Left lobe of liver (tissue), 2 donors: ENCODE results near the gene OR10H3. TPM values are rescaled to one million over a fixed set of nuclear protein-coding genes. Genes with fewer than 3 reads are reported as not detected.
"Not testable (repeated sequence)": the region's sequence is repeated elsewhere in the genome, so short reads cannot be mapped to it uniquely, and the experiment has no call there.

Experiments
- ATAC-seq: fragments of 200-7000 bp; cut with Tn5 transposase; one replicate; pipeline ENCODE4 v1.9.1; 2020; ENCODE audit warnings: mild to moderate bottlenecking, moderate library complexity
- DNase-seq: peaks from one replicate; pipeline ENCODE4 v3.0.0-alpha.2; 2020; ENCODE audit warnings: low spot score
- total RNA-seq: library from RNA; stranded (reverse); gene quantifications from one replicate; pipeline ENCODE4 v1.2.1, GENCODE V29; 2021
- donor health status: DM: no; HTN: no; CAD: no; lungs with moderate emphysema.
- donor health status: DM: no; HTN: yes; CAD: no.

OR10H3 gene
- total RNA-seq, 1 donor from 2014 or later = not detected

- DNase-seq (no peak), ATAC-seq (no peak)
These were observed 39.5 kb downstream of the OR10H3 start for GRCh38 chr19:15776991-15777970.

GRCh38 chr19:15779756-15780476, 42.1 kb downstream of the OR10H3 start:
- DNase-seq (peak; percentile 74), ATAC-seq (peak; percentile 93)

DNA sequence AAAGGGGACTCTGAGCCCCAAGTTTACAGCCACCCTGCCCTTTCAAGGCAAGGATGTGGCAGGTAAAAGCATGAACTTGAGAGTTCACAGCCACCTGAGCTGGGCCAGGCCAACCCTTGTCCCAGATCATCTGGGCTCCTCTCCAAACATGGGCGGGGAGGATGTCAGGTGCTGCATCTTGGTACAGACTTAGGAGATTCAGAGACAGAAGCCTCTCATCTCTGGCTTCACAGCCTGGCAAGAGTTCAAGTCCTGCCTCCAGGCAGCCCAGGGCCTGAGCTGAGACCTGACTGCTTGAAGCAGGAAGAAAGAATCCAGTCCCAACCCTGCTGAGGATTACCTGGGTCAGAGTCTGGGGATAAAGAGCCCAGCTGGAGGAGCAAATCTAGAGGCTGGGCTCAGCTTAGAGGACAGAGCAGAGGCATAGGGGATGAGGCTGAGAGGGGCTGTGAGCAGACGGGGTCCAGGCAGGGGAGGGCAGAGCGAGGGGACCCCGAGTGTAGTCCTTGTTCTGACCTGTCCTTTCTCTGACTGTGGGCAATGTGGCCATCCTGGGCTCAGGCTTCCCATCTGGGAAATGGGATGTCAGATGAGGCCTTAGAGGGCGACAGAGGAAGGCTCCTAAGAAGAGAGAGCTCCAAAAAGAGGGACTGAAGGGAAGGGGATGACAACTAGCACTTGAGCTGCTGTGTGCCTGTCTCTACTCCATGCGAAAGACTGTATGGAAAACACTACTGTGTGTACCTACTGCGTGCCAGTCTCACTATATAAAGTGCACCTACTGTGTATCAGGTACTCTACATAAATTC, 43.0 kb downstream of the OR10H3 start:
- DNase-seq = no peak

GRCh38 chr19:15781661-15782060, 43.9 kb downstream of the OR10H3 start:
- DNase-seq = no peak
- no peak for ATAC-seq

More for the DNA sequence above, 43.0 kb downstream of the OR10H3 start:
- ATAC-seq = peak; percentile 57

DNA sequence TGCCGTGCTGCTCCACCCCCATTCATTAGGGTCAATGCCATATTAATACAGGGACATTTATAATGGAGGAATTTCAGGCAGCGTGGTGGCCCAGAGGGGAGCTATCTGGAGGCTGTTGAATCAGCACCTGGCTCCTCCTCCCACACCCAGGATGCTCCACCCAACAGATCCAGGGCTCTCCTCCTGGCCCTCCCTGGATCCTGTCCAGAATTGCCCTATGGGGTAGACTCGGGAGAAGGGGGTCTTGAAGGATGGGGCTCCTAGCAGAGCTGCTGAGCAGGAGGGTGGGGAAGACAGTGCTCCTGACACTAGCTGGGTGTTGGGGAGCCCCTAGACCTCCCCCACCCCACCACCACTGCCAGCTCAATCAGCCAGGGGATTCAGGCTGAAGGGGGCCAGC, 44.4 kb downstream of the OR10H3 start:
- no peak for ATAC-seq

GRCh38 chr19:15782896-15783295, 45.1 kb downstream of the OR10H3 start:
- ATAC-seq, DNase-seq: not testable (repeated sequence)

More for the DNA sequence above, 44.4 kb downstream of the OR10H3 start:
- DNase-seq = no peak

DNA sequence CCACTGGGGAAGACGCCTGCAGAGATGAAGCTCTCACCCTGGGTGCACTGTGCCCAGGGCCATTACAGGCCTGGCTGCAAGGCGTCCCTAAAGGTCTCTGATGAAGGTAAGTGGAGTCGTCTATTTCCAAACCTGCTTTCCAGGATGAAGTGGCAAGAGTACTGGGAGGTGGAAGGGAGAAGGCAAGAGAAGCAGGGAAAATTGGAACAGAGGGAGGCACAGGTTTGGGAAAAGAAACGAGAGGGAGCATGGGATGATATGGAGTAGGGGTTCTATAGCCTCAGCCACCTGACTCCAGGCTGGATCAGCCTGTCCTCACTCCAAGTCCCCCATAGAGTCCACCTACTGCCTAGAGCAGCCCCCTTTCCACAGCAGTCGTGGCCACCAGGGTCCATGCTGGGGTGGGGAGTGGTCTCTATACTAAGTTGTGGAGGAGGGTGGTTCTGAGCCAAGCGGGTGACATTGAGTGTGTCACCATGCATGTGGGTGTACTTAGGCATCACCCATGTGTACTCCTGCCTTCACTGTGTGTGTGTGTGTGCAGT, 49.9 kb downstream of the OR10H3 start, which contains the start of gene OR10H5:
Gene OR10H5 (plus strand): TSS at position 51 of the 545 bp plus-strand sequence. CDS start 6,388 bp downstream, outside the sequence.
- ATAC-seq (no peak), DNase-seq (no peak)

DNA sequence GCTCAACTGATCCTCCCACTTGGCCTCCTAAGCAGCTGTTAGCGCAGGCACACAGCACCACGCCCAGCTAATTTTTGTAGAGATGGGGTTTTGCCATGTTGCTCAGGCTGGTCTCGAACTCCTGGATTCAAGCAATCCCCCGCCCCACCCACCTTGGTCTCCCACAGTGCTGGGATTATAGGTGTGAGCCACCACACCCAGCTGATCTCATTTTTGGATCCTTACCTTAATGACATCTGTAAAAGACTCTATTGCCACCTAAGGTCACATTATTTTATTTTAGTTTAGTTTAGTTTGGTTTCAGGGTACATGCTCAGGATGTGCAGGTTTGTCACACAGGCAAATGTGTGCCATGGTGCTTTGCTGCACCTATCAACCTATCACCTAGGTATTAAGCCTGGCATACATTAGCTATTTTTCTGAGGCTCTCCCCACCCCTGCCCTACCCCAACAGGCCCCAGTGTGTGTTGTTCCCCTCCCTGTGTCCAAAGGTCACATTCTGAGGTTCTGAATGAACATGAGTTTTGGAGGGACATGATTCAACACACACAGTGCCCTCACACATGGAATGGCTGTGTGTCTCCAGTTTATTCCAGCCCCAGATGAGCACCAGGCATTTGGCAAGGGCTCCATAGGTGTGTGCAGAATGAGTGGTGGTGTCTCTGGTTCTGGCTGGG, 50.9 kb downstream of the OR10H3 start:
- no peak for ATAC-seq
- DNase-seq = no peak

DNA sequence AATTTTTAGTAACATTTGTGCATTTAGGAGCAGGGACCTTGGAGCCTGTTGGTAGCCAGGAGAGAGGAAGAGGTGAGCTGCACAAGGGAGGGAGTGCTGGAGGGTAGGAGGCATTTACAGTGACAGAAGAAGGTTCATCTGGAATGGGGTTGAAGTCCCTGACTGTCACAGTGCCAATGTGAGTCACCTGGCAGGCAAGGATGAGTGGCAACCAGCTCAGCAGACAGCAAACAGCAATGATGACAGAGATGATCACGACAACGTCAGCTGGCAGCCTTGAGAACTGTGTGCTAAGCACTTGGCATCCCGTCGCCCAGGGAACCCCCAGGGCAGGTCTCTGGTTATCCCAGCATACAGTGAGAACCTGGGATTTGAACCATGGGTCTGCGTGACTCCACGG, 52.3 kb downstream of the OR10H3 start:
- DNase-seq (no peak), ATAC-seq (no peak)

Other genes with a start within 250 kb of the OR10H3 start
- gene CYP4F22, start 229.5 kb upstream of the OR10H3 start, total RNA-seq = 1.5 TPM
- not detected for gene CYP4F8, start 122.8 kb upstream of the OR10H3 start, total RNA-seq
- gene CYP4F3, start 97.1 kb upstream of the OR10H3 start, total RNA-seq = 401 TPM
- gene CYP4F12, start 64.9 kb upstream of the OR10H3 start, total RNA-seq = 98.6 TPM
- not detected for gene OR10H2, start 10.0 kb upstream of the OR10H3 start, total RNA-seq
- gene OR10H5, start 49.7 kb downstream of the OR10H3 start, total RNA-seq = not detected
- gene OR10H1, start 77.7 kb downstream of the OR10H3 start, total RNA-seq = not detected
- gene CYP4F2, start 160.1 kb downstream of the OR10H3 start, total RNA-seq = 228 TPM
- 97.0 TPM for gene CYP4F11, start 196.5 kb downstream of the OR10H3 start, total RNA-seq
- gene OR10H4, start 211.0 kb downstream of the OR10H3 start, total RNA-seq = not detected